ENCODE data around the gene ATG16L2. TPM values are rescaled to one million over a fixed set of nuclear protein-coding genes. Genes with fewer than 3 reads are reported as not detected.

Gene ATG16L2
- total and polyA plus RNA-seq, 2 of the 4 experiments (the other 2 are of a cell fraction), result 1.3 to 12.7 TPM

- TF ChIP-seq SMC3 (IDR thresholded peaks at IDR 0.05; ENCODE audit: low read depth, low read length), result no peak
These were observed 398 bp upstream of the ATG16L2 start (continued) for GRCh38 chr11:72813740-72814285.

DNA sequence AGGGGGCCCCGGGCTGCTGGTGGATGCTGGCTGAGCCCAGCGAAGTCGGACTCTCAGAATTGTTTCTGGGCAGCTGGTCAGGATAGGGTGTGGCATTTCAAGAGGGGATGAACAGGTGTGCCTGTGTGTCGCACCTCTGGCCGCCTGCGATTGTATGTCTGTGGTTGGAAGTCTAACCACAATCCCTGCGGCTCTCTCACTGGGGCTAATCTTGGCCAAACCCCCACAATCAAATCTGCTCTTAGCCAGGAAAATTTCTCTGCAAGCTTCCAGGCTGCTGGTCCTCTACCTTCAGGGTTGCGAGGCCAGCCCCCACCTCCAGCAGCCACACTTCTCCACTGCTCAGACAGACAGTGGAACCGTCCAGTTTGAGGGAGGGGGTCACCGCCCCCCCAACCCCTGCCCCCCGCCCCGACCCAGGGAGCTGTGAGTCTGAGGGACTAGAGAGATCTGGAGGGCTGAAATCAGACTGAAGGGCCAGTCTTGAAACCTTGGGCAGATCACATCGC, 953 bp downstream of the ATG16L2 start:
- H3K27ac ChIP-seq (ENCODE audit: insufficient read depth, low read length), result peak overlapping the region; percentile 18; the same call in 1 of the 2 replicates
- H2BK20ac ChIP-seq (ENCODE audit: low read depth, low read length), result no peak overlapping the region
- H3K18ac ChIP-seq (ENCODE audit: low read depth, low read length), result no peak overlapping the region
- H3K9me3 ChIP-seq (ENCODE audit: control insufficient read depth, insufficient read depth, low read length), result no peaks in the 10 kb centered on the region
- H3K4ac ChIP-seq (ENCODE audit: low read depth, low read length), result peak overlapping the region; percentile 91
- in situ Hi-C loops (cut with MboI; ENCODE audit: low sequenced_read_pairs) (no loop called here), dilution Hi-C loops (cut with HindIII; ENCODE audit: low sequenced_read_pairs, unreplicated experiment) (no loop called here), intact Hi-C loops (cut with micrococcal nuclease) (no loop called here)
- H4K20me1 ChIP-seq (ENCODE audit: insufficient read depth, low read length), result no peaks in the 10 kb centered on the region
- peaks cover 22% of the 10 kb centered on the region for H3K4me1 ChIP-seq (ENCODE audit: control insufficient read depth, insufficient read depth, low read length)
- no peaks in the 10 kb centered on the region for H3K27me3 ChIP-seq (ENCODE audit: control insufficient read depth, insufficient read depth, low read length)
- peak overlapping the region; percentile 86 for H2BK5ac ChIP-seq (ENCODE audit: low read depth, low read length, poor library complexity, severe bottlenecking)
- peak overlapping the region; percentile 90 for H3K9ac ChIP-seq (ENCODE audit: low read depth, low read length)
- peak overlapping the region; percentile 77 for H3K14ac ChIP-seq (replicated peaks; ENCODE audit: low read depth, low read length)
- peak overlapping the region in 1 of 2 experiments; percentile 84; a peak in 3 of 4 replicates for H4K8ac ChIP-seq (ENCODE audit: low read depth in 2 of 2, low read length in 2 of 2)
- WGBS, 2 experiments (ENCODE audit: extremely low coverage in 2 of 2, insufficient read length in 1 of 2), result 100% methylated on average over 1 of the region's 13 CpGs; no CpG with 5 or more reads in 1 of the 2 experiments
- peak overlapping the region; percentile 83 for H3K23ac ChIP-seq (ENCODE audit: low read depth, low read length)
- H2AK5ac ChIP-seq (ENCODE audit: low read depth, low read length), result peak overlapping the region; percentile 70
- ChIA-PET POLR2A (ENCODE audit: unreplicated experiment) (interaction anchor here (0.6 kb wide), 1 partner anchor 302 kb away, joined by 3 read pairs; no protein-coding TSS in a partner anchor), CTCF (interaction anchor here (0.9 kb wide), 1 partner anchor 21 kb away, joined by 3 read pairs; no protein-coding TSS in a partner anchor)
- H4K5ac ChIP-seq (ENCODE audit: low read depth, low read length), result peak overlapping the region; percentile 12; the same call in 1 of the 2 replicates
- H3K56ac ChIP-seq (ENCODE audit: extremely low read depth, insufficient read depth, low read length), result no peak overlapping the region
- peak overlapping the region; percentile 84 for H3K4me2 ChIP-seq (ENCODE audit: low read depth, low read length)
- no peak for TF ChIP-seq RFX5 (IDR thresholded peaks at IDR 0.05; ENCODE audit: low read depth, low read length)
- TF ChIP-seq MXI1 (IDR thresholded peaks at IDR 0.05; ENCODE audit: borderline replicate concordance, low read depth, low read length), result no peak
- TF ChIP-seq, protein P1, sequence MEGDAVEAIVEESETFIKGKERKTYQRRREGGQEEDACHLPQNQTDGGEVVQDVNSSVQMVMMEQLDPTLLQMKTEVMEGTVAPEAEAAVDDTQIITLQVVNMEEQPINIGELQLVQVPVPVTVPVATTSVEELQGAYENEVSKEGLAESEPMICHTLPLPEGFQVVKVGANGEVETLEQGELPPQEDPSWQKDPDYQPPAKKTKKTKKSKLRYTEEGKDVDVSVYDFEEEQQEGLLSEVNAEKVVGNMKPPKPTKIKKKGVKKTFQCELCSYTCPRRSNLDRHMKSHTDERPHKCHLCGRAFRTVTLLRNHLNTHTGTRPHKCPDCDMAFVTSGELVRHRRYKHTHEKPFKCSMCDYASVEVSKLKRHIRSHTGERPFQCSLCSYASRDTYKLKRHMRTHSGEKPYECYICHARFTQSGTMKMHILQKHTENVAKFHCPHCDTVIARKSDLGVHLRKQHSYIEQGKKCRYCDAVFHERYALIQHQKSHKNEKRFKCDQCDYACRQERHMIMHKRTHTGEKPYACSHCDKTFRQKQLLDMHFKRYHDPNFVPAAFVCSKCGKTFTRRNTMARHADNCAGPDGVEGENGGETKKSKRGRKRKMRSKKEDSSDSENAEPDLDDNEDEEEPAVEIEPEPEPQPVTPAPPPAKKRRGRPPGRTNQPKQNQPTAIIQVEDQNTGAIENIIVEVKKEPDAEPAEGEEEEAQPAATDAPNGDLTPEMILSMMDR (conservative IDR thresholded peaks at IDR 0.05; ENCODE audit: low read depth, low read length), result no peak
- TF ChIP-seq RAD21 (IDR thresholded peaks at IDR 0.05; ENCODE audit: low read length), result no peak
- peaks cover 11 to 63% of the 10 kb centered on the region in 2 experiments; a peak in 3 of 4 replicates for H3K79me1 ChIP-seq (ENCODE audit: low read depth in 1 of 2, low read length in 2 of 2)
- peaks cover 14% of the 10 kb centered on the region; the same call in 1 of the 2 replicates for H3K9me1 ChIP-seq (ENCODE audit: insufficient read depth, low read length)
- BruUV-seq (replicated peaks), result no TSS peak
- H4K91ac ChIP-seq (ENCODE audit: insufficient read depth, low read depth, low read length), result peak overlapping the region; percentile 58; the same call in 1 of the 2 replicates
- peak overlapping the region; percentile 64; the same call in 1 of the 2 replicates for H2BK120ac ChIP-seq (ENCODE audit: low read depth, low read length)
- no peaks in the 10 kb centered on the region for H3K36me3 ChIP-seq (ENCODE audit: control insufficient read depth, insufficient read depth, low read length)
- DNase-seq, result no peak
- peak overlapping the region; percentile 99 for H2AFZ ChIP-seq (replicated peaks; ENCODE audit: low read length, poor library complexity)
- H2BK15ac ChIP-seq (ENCODE audit: low read depth, low read length), result peak overlapping the region; percentile 81; the same call in 1 of the 3 replicates
- H2AK9ac ChIP-seq (replicated peaks; ENCODE audit: low read depth, low read length, poor library complexity), result peak overlapping the region; percentile 90
- ATAC-seq (ENCODE audit: low read depth), result no peak
- H3K4me3 ChIP-seq (ENCODE audit: insufficient read depth, low read depth, low read length), result peak overlapping the region; percentile 89

Data from IMR-90 (cell line).